ENCODE measurements around the gene PLA2G4B.

DNA sequence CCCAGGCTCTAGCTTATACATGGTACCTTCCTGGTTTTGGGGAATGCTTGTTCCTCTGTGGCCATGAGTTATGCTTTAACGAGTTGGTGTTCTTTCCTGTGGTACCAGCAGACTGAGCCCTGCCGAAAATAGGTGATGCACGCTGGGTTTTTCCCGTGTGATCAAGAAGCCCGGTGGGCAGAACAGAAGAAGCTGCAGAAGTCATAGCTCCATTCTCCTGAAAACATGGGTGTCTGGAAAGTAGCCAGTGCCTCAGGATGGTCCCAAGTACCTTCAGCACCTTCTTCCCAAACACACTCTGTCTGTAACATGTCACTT lies 39.2 kb upstream of the PLA2G4B start:
- TF ChIP-seq, protein P1, sequence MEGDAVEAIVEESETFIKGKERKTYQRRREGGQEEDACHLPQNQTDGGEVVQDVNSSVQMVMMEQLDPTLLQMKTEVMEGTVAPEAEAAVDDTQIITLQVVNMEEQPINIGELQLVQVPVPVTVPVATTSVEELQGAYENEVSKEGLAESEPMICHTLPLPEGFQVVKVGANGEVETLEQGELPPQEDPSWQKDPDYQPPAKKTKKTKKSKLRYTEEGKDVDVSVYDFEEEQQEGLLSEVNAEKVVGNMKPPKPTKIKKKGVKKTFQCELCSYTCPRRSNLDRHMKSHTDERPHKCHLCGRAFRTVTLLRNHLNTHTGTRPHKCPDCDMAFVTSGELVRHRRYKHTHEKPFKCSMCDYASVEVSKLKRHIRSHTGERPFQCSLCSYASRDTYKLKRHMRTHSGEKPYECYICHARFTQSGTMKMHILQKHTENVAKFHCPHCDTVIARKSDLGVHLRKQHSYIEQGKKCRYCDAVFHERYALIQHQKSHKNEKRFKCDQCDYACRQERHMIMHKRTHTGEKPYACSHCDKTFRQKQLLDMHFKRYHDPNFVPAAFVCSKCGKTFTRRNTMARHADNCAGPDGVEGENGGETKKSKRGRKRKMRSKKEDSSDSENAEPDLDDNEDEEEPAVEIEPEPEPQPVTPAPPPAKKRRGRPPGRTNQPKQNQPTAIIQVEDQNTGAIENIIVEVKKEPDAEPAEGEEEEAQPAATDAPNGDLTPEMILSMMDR (IDR thresholded peaks at IDR 0.05; ENCODE audit: insufficient read depth, low read depth, low read length), result no peak
- no peak for TF ChIP-seq EZH2 (IDR thresholded peaks at IDR 0.05; ENCODE audit: insufficient read depth, low read length)

All from astrocyte (in vitro differentiated cells and primary cell).